K562 (cell line): ENCODE measurements around the gene CPLX3.

Experiments used
- BHLHE40 ChIP-seq: IDR thresholded peaks from 2 replicates; pipeline ENCODE4 v1.6.1; 2011; ENCODE audit warnings: low read length, improper control_type of control experiment
- ESRRA ChIP-seq: fragments of 450-650 bp; IDR thresholded peaks from 2 replicates; pipeline ENCODE4 v1.6.1; 2014; ENCODE audit warnings: low read depth, mild to moderate bottlenecking, moderate library complexity, borderline replicate concordance
- GTF2F1 ChIP-seq: IDR thresholded peaks from 2 replicates; pipeline ENCODE4 v1.6.1; 2011; ENCODE audit warnings: low read depth, low read length, improper control_type of control experiment
- HOXB6 ChIP-seq: fragments of 250-450 bp; sonication (Bioruptor Pico); IDR thresholded peaks from 2 replicates; pipeline ENCODE4 v1.5.1; 2022; ENCODE audit warnings: mild to moderate bottlenecking, borderline replicate concordance
- IRF9 ChIP-seq: fragments of 450-650 bp; IDR thresholded peaks from 2 replicates; pipeline ENCODE4 v1.6.1; 2016; ENCODE audit warnings: missing biosample characterization, missing genetic modification characterization
- POLR2A ChIP-seq: fragments of 450-650 bp; conservative IDR thresholded peaks from 2 replicates; pipeline ENCODE4 v1.6.1; 2016
- REST ChIP-seq, 2 experiments: fragments of 450-650 bp; formaldehyde crosslinking in 1 of 2; IDR thresholded peaks; 2 replicates each; pipeline versions ENCODE4 v1.4.0 to v1.6.1; 2014 to 2020; ENCODE audit warnings: mild to moderate bottlenecking in 2 of 2, borderline replicate concordance in 1 of 2, low read depth in 1 of 2
- RFX5 ChIP-seq: IDR thresholded peaks from 2 replicates; pipeline ENCODE4 v1.6.1; 2011; ENCODE audit warnings: low read depth, mild to moderate bottlenecking, improper control_type of control experiment, low read length
- ZNF274 ChIP-seq: IDR thresholded peaks from 2 replicates; pipeline ENCODE4 v1.6.1; 2011; ENCODE audit warnings: low read depth, mild to moderate bottlenecking, low read length, moderate library complexity, borderline replicate concordance
- ZZZ3 ChIP-seq: fragments of 450-650 bp; IDR thresholded peaks from 2 replicates; pipeline ENCODE4 v1.6.1; 2016; ENCODE audit warnings: antibody characterized with exemption, mild to moderate bottlenecking, moderate library complexity

- no peak for TF ChIP-seq ZNF274
- no peak for TF ChIP-seq IRF9 (tag)
- no peak for TF ChIP-seq ESRRA
- TF ChIP-seq POLR2A = no peak
- TF ChIP-seq RFX5 = no peak
- TF ChIP-seq ZZZ3 = no peak
- no peak for TF ChIP-seq GTF2F1
- TF ChIP-seq REST (IDR thresholded peaks at IDR 0.05; ENCODE audit: borderline replicate concordance) = no peak
- TF ChIP-seq REST (CRISPR knock-in tag; IDR thresholded peaks at IDR 0.05; ENCODE audit: low read depth) = no peak
- TF ChIP-seq BHLHE40 = no peak
- no peak for TF ChIP-seq HOXB6 (CRISPR knock-in tag)
These were observed 17.2 kb upstream of the CPLX3 start for GRCh38 chr15:74809242-74809641.
